ENCODE results near the gene MYLK4. TPM values are rescaled to one million over a fixed set of nuclear protein-coding genes. Genes with fewer than 3 reads are reported as not detected.

The MYLK4 gene
- total and polyA plus RNA-seq, 2 donors (not counting 1 experiment from before 2014, with no cell fraction given) = 0.33 to 0.59 TPM

- Histone ChIP-seq H3K27ac (ENCODE audit: insufficient read depth, low read length) (no peak overlapping the region), H3K9ac (ENCODE audit: insufficient read depth, low read length) (no peak overlapping the region), H3K27me3 (ENCODE audit: control insufficient read depth, insufficient read depth, low read length) (no peaks in the 10 kb centered on the region), H3K4me3 (replicated peaks in 1 of 4; ENCODE audit: control extremely low read depth in 1 of 4, insufficient read depth in 1 of 4, low read depth in 3 of 4, low read length in 4 of 4) (no peak overlapping the region), H3K79me2 (ENCODE audit: control insufficient read depth, insufficient read depth, low read length) (no peaks in the 10 kb centered on the region), H2AFZ (ENCODE audit: low read length) (no peak overlapping the region), H3K4me1 (ENCODE audit: control insufficient read depth, extremely low read depth, insufficient read depth, low read length) (no peaks in the 10 kb centered on the region), H3K4me2 (ENCODE audit: extremely low read depth, insufficient read depth, low read length) (no peak overlapping the region), H3K36me3 (ENCODE audit: control insufficient read depth, insufficient read depth, low read length) (no peaks in the 10 kb centered on the region), H3K9me3 (ENCODE audit: control insufficient read depth, insufficient read depth, low read depth, low read length) (no peaks in the 10 kb centered on the region), H4K20me1 (ENCODE audit: control insufficient read depth, extremely low read depth, insufficient read depth, low read length) (no peaks in the 10 kb centered on the region)
- no peak for DNase-seq (ENCODE audit: low read depth in 2 of 2)
- TF ChIP-seq EZH2 (IDR thresholded peaks at IDR 0.05; ENCODE audit: low read length, missing control alignments) = no peak
- TF ChIP-seq, protein P1, sequence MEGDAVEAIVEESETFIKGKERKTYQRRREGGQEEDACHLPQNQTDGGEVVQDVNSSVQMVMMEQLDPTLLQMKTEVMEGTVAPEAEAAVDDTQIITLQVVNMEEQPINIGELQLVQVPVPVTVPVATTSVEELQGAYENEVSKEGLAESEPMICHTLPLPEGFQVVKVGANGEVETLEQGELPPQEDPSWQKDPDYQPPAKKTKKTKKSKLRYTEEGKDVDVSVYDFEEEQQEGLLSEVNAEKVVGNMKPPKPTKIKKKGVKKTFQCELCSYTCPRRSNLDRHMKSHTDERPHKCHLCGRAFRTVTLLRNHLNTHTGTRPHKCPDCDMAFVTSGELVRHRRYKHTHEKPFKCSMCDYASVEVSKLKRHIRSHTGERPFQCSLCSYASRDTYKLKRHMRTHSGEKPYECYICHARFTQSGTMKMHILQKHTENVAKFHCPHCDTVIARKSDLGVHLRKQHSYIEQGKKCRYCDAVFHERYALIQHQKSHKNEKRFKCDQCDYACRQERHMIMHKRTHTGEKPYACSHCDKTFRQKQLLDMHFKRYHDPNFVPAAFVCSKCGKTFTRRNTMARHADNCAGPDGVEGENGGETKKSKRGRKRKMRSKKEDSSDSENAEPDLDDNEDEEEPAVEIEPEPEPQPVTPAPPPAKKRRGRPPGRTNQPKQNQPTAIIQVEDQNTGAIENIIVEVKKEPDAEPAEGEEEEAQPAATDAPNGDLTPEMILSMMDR (conservative IDR thresholded peaks at IDR 0.05 in 1 of 2, IDR thresholded peaks at IDR 0.05 in 1 of 2; ENCODE audit: low read depth in 1 of 2, low read length in 2 of 2) = no peak
Measured at GRCh38 chr6:2744778-2745177, 5.9 kb downstream of the MYLK4 start.

DNA sequence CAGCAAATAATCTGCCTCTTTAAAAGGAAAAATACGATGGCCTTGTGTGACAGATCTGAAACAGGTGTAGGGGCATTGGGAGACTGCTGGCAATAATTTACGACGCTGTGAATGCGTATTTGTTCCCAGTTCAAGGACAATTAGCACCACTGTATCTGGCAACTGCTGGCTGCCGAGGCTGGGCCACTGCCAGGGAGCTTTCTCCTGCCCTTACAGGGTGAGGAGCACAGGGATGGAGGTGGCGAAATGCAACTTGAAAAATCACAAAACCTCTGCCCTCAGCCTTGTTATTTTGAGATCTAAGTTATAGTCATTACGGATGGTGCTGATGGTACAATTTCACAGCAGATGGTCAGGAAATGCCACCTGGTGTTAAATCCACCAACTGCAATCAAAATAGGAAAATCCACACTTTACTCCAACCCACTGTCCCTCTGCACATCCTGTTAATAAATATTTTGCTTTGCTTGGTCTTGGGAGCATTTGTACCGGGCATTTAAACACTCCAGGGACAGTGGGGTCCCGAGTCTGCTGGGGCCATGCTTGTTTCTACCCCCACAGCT is 6.4 kb downstream of the MYLK4 start:
- H3K9ac ChIP-seq (ENCODE audit: insufficient read depth, low read length) = no peak overlapping the region
- no peaks in the 10 kb centered on the region for H3K4me1 ChIP-seq (ENCODE audit: control insufficient read depth, extremely low read depth, insufficient read depth, low read length)
- no peak overlapping the region for H2AFZ ChIP-seq (ENCODE audit: low read length)
- H3K4me3 ChIP-seq (replicated peaks in 1 of 4; ENCODE audit: control extremely low read depth in 1 of 4, insufficient read depth in 1 of 4, low read depth in 3 of 4, low read length in 4 of 4) = no peak overlapping the region
- no peaks in the 10 kb centered on the region for H3K27me3 ChIP-seq (ENCODE audit: control insufficient read depth, insufficient read depth, low read length)
- no peak overlapping the region for H3K4me2 ChIP-seq (ENCODE audit: extremely low read depth, insufficient read depth, low read length)
- no peak overlapping the region for H3K27ac ChIP-seq (ENCODE audit: insufficient read depth, low read length)
- TF ChIP-seq, protein P1 (conservative IDR thresholded peaks at IDR 0.05 in 1 of 2, IDR thresholded peaks at IDR 0.05 in 1 of 2; ENCODE audit: low read depth in 1 of 2, low read length in 2 of 2) = peak in 1 of 2 donors; percentile 42
- no peak for TF ChIP-seq EZH2 (IDR thresholded peaks at IDR 0.05; ENCODE audit: low read length, missing control alignments)
- no peaks in the 10 kb centered on the region for H4K20me1 ChIP-seq (ENCODE audit: control insufficient read depth, extremely low read depth, insufficient read depth, low read length)
- DNase-seq (ENCODE audit: low read depth in 2 of 2) = peak; percentile 17 to 25
- H3K79me2 ChIP-seq (ENCODE audit: control insufficient read depth, insufficient read depth, low read length) = no peaks in the 10 kb centered on the region
- H3K9me3 ChIP-seq (ENCODE audit: control insufficient read depth, insufficient read depth, low read depth, low read length) = no peaks in the 10 kb centered on the region
- H3K36me3 ChIP-seq (ENCODE audit: control insufficient read depth, insufficient read depth, low read length) = no peaks in the 10 kb centered on the region

- TF ChIP-seq EZH2 (IDR thresholded peaks at IDR 0.05; ENCODE audit: low read length, missing control alignments) = no peak
- TF ChIP-seq, protein P1 (conservative IDR thresholded peaks at IDR 0.05 in 1 of 2, IDR thresholded peaks at IDR 0.05 in 1 of 2; ENCODE audit: low read depth in 1 of 2, low read length in 2 of 2) = no peak
- Histone ChIP-seq H3K4me1 (ENCODE audit: control insufficient read depth, extremely low read depth, insufficient read depth, low read length) (no peaks in the 10 kb centered on the region), H3K36me3 (ENCODE audit: control insufficient read depth, insufficient read depth, low read length) (no peaks in the 10 kb centered on the region), H3K79me2 (ENCODE audit: control insufficient read depth, insufficient read depth, low read length) (no peaks in the 10 kb centered on the region), H3K4me2 (ENCODE audit: extremely low read depth, insufficient read depth, low read length) (no peak overlapping the region), H3K4me3 (replicated peaks in 1 of 4; ENCODE audit: control extremely low read depth in 1 of 4, insufficient read depth in 1 of 4, low read depth in 3 of 4, low read length in 4 of 4) (no peak overlapping the region), H2AFZ (ENCODE audit: low read length) (no peak overlapping the region), H3K27me3 (ENCODE audit: control insufficient read depth, insufficient read depth, low read length) (no peaks in the 10 kb centered on the region), H3K9ac (ENCODE audit: insufficient read depth, low read length) (no peak overlapping the region), H3K9me3 (ENCODE audit: control insufficient read depth, insufficient read depth, low read depth, low read length) (no peaks in the 10 kb centered on the region), H3K27ac (ENCODE audit: insufficient read depth, low read length) (no peak overlapping the region), H4K20me1 (ENCODE audit: control insufficient read depth, extremely low read depth, insufficient read depth, low read length) (no peaks in the 10 kb centered on the region)
- DNase-seq (ENCODE audit: low read depth in 2 of 2) = peak in 1 of 2 donors; percentile 40
Measured at GRCh38 chr6:2743280-2744208, 7.2 kb downstream of the MYLK4 start.
